Measurements from ENCODE around the gene TADA2A. TPM values are rescaled to one million over a fixed set of nuclear protein-coding genes. Genes with fewer than 3 reads are reported as not detected.
"Not testable (repeated sequence)": the region's sequence is repeated elsewhere in the genome, so short reads cannot be mapped to it uniquely, and the experiment has no call there.

The TADA2A gene
- total RNA-seq, 1 donor = 15.5 TPM

GRCh38 chr17:37450112-37450511 lies 43.4 kb downstream of the TADA2A start:
- TF ChIP-seq, protein P1, sequence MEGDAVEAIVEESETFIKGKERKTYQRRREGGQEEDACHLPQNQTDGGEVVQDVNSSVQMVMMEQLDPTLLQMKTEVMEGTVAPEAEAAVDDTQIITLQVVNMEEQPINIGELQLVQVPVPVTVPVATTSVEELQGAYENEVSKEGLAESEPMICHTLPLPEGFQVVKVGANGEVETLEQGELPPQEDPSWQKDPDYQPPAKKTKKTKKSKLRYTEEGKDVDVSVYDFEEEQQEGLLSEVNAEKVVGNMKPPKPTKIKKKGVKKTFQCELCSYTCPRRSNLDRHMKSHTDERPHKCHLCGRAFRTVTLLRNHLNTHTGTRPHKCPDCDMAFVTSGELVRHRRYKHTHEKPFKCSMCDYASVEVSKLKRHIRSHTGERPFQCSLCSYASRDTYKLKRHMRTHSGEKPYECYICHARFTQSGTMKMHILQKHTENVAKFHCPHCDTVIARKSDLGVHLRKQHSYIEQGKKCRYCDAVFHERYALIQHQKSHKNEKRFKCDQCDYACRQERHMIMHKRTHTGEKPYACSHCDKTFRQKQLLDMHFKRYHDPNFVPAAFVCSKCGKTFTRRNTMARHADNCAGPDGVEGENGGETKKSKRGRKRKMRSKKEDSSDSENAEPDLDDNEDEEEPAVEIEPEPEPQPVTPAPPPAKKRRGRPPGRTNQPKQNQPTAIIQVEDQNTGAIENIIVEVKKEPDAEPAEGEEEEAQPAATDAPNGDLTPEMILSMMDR (IDR thresholded peaks at IDR 0.05; ENCODE audit: insufficient read depth, low read depth, low read length) = no peak
- DNase-seq (ENCODE audit: low read depth) = no peak
- H3K4me3 ChIP-seq (ENCODE audit: low read depth, low read length) = no peak overlapping the region

DNA sequence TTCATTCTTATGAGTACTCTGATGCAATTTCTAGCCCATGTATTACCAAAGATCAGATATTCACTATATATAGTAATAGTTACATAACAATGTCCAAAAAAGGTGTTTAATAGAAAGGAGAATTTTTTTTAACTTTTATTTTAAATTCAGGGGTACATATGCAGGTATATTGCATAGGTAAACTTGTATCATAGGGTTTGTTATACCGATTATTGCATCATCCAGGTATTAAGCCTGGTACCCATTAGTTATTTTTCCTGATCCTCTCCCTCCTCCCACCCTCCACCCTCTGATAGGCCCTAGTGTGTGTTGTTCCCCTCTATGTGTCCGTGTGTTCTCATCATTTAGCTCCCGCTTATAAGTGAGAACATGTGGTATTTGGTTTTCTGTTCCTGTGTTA lies 51.1 kb downstream of the TADA2A start:
- not testable (repeated sequence) for DNase-seq (ENCODE audit: low read depth); H3K4me3 ChIP-seq (ENCODE audit: low read depth, low read length)

DNA sequence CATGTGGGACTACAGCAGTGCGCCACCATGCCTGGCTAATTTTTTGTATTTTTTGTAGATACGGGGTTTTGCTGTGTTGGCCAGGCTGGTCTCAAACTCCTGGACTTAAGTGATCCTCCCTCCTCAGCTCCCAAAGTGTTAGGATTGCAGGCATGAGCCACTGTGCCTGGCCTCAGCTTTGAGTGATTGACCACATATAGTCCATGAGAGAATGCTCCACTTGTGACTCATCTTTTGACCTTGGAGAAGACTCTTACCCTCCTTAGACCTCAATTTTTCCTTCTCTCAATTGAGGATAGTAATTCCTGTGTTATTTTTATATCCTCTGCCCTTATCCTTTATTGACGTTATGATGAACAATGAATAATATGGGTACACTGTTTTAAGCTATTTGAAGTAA lies 52.1 kb downstream of the TADA2A start:
- TF ChIP-seq, protein P1 (IDR thresholded peaks at IDR 0.05; ENCODE audit: insufficient read depth, low read depth, low read length) = no peak
- DNase-seq (ENCODE audit: low read depth) = peak; percentile 42
- no peak overlapping the region for H3K4me3 ChIP-seq (ENCODE audit: low read depth, low read length)

GRCh38 chr17:37461668-37462067 lies 55.0 kb downstream of the TADA2A start:
- DNase-seq (ENCODE audit: low read depth) = no peak

DNA sequence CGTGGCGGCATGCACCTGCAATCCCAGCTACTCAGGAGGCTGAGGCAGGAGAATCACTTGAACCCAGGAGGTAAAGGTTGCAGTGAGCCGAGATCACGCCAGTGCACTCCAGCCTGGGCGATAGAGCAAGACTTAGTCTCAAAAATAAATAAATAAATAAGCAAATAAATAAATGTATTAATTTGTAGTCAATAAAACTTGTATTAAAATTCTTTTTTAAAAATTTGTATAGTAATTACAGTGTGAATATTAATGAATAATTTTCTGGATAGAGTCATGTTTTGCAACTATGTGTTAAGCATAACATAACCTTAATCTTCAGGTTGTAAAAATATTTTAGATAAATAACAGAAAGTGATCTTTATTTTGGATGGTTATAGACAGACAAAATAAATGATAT lies 55.8 kb downstream of the TADA2A start:
- TF ChIP-seq, protein P1 (IDR thresholded peaks at IDR 0.05; ENCODE audit: insufficient read depth, low read depth, low read length) = no peak
- no peak for DNase-seq (ENCODE audit: low read depth)
- no peak overlapping the region for H3K4me3 ChIP-seq (ENCODE audit: low read depth, low read length)

More at GRCh38 chr17:37461668-37462067, 55.0 kb downstream of the TADA2A start:
- TF ChIP-seq, protein P1 (IDR thresholded peaks at IDR 0.05; ENCODE audit: insufficient read depth, low read depth, low read length) = no peak
- no peak overlapping the region for H3K4me3 ChIP-seq (ENCODE audit: low read depth, low read length)

- no peak overlapping the region for H3K4me3 ChIP-seq (ENCODE audit: low read depth, low read length)
- TF ChIP-seq, protein P1 (IDR thresholded peaks at IDR 0.05; ENCODE audit: insufficient read depth, low read depth, low read length) = no peak
- no peak for DNase-seq (ENCODE audit: low read depth)
These were observed 56.4 kb downstream of the TADA2A start for GRCh38 chr17:37463039-37463438.

GRCh38 chr17:37465069-37465616 lies 58.5 kb downstream of the TADA2A start:
- peak; percentile 71 for DNase-seq (ENCODE audit: low read depth)
- TF ChIP-seq, protein P1 (IDR thresholded peaks at IDR 0.05; ENCODE audit: insufficient read depth, low read depth, low read length) = no peak
- H3K4me3 ChIP-seq (ENCODE audit: low read depth, low read length) = no peak overlapping the region
